MG63 (cell line): ENCODE results near the gene ZNF385B. TPM values are rescaled to one million over a fixed set of nuclear protein-coding genes. Genes with fewer than 3 reads are reported as not detected.

Source experiments
- DNase-seq: peaks from one replicate; pipeline ENCODE4 v3.0.0-alpha.2; 2020
- H3K27me3 ChIP-seq: fragments of 250-450 bp; sonication (Bioruptor Pico); 2 replicates; pipeline ENCODE4 v1.5.1; 2020; ENCODE audit warnings: mild to moderate bottlenecking, moderate library complexity
- H3K36me3 ChIP-seq: fragments of 250-450 bp; sonication (Bioruptor Pico); 2 replicates; pipeline ENCODE4 v1.5.1; 2020; ENCODE audit warnings: mild to moderate bottlenecking, moderate library complexity
- H3K4me3 ChIP-seq: fragments of 250-450 bp; sonication (Bioruptor Pico); 2 replicates; pipeline ENCODE4 v1.5.1; 2020; ENCODE audit warnings: mild to moderate bottlenecking, moderate library complexity
- H3K9me3 ChIP-seq: fragments of 250-450 bp; sonication (Bioruptor Pico); 2 replicates; pipeline ENCODE4 v1.5.1; 2020; ENCODE audit warnings: mild to moderate bottlenecking, moderate library complexity
- total RNA-seq: library from RNA; depleted of rRNA; stranded (reverse); fragments of >200 nt; shearing (Covaris generic); gene quantifications from 2 replicates; pipeline ENCODE4 v1.2.3, GENCODE V29; 2014; ENCODE audit warnings: low replicate concordance

Gene ZNF385B
- total RNA-seq, 1 experiment from 2014 or later, result not detected

DNA sequence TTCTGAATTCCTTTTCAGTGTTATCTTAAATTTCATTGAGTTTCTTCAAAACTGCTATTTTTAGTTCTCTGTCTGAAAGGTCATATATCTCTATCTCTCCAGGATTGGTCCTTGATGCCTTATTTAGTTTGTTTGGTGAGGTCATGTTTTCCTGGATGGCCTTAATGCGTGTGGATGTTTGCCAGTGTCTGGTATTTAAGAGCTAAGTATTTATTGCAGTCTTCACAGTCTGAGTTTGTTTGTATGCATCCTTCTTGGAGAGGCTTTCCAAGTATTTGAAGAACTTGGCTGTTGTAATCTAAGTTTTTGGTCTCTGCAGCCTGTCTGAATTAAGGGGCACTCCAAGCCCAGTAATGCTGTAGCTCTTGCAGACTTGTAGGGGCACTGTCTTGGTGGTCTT lies 249.3 kb downstream of the ZNF385B start:
- no peaks in the 10 kb centered on the region for H3K27me3 ChIP-seq
- H3K4me3 ChIP-seq, result no peak overlapping the region
- H3K9me3 ChIP-seq, result peaks cover 2% of the 10 kb centered on the region; the same call in 1 of the 2 replicates
- H3K36me3 ChIP-seq, result no peaks in the 10 kb centered on the region
- peak; percentile 67 for DNase-seq

DNA sequence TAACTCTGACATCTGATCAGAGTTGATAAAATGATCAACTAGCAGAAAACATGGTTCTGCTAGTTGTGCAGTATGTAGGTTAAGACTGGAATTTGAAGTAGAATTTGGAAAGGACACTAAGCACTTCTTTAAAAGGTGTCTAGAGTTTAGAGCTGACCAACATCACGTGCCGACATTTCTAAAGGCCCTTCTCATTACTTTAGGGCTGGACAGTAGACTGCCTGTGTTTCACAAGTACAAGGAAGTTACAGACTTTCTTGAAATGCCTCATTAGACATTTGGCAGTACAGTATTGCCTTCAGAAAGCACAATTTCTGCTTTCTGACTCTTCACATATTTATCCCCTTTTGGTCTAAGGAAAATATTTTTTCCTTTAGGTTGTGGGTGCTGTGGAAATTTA lies 255.3 kb downstream of the ZNF385B start:
- H3K4me3 ChIP-seq, result no peak overlapping the region
- peaks cover under 1% of the 10 kb centered on the region; the same call in 1 of the 2 replicates for H3K9me3 ChIP-seq
- no peaks in the 10 kb centered on the region for H3K36me3 ChIP-seq
- no peaks in the 10 kb centered on the region for H3K27me3 ChIP-seq
- no peak for DNase-seq

DNA sequence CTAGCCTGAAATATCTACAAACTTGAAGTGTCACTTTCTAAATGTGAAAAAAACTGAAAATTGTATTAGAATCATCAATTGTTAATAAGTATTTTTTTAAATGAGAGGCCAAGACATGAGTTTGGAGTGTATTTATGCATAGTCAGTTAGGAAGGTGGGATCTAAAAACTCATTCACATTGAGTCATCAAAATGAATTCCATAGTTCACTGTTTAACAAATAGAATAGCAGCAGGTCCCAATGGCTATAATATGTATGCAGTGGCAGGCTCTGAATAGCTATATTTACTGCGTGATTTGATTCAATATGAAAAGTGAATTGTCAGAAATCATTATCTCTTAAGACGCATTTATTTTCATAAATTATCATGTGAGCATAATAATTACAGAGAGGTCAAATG lies 256.1 kb downstream of the ZNF385B start:
- Histone ChIP-seq H3K9me3 (no peaks in the 10 kb centered on the region), H3K4me3 (no peak overlapping the region), H3K36me3 (no peaks in the 10 kb centered on the region), H3K27me3 (no peaks in the 10 kb centered on the region)
- DNase-seq, result no peak

DNA sequence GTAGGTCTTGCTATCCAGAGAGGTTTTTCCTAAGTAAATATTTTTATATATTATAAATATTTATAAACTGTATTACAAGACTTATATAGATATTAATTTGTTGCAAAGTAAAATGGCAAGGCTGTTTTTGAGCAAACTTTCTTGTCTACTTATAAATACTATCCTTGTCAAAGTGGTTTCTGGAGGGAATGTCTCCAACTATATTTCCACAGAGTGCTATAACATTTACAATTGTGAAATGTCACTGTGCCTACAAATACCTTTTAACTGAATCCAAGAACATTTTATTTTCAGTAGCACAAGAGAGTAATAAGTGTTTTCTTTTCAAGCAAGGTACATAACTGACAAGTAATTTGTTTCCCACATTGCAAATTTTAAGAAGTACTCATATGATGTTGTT lies 256.8 kb downstream of the ZNF385B start:
- Histone ChIP-seq H3K36me3 (no peaks in the 10 kb centered on the region), H3K27me3 (no peaks in the 10 kb centered on the region), H3K4me3 (no peak overlapping the region), H3K9me3 (no peaks in the 10 kb centered on the region)
- no peak for DNase-seq

DNA sequence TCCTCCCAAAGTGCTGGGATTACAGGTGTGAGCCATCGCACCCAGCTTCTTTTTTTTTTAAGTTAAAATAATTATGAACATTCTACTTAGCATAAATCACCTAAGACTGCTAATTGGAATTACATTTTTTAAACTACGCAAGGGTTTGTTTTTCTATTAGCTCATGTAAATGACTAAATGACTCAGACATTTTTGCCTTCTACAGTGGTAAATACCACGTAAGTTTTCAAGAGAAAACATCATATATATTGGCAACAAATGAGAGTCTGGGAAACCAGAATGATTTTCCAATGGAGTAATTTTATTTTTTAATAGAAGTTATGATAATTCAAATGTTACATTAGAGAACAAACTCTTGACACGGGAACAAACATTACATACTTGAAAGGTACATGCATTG lies 259.0 kb downstream of the ZNF385B start:
- Histone ChIP-seq H3K4me3 (no peak overlapping the region), H3K36me3 (no peaks in the 10 kb centered on the region), H3K9me3 (no peaks in the 10 kb centered on the region), H3K27me3 (no peaks in the 10 kb centered on the region)
- DNase-seq, result no peak

DNA sequence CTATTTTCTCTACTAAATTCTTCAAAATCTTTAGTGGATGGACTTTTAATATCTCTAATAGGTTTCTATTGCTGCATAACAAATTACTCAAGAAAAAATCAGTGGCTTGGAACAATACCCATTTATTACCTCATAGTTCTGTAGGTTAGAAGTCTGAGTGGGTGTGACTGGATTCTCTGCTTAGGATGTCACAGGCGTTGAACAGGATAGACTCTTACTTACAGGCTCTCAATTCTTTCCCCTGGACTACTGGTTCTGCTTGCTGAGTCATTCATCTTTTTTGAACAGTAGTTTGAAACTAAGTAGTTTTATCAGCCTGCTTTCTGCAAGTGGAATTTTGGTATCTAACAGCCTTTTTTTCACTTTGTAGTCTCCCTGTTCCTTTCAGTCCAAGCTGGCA lies 265.4 kb downstream of the ZNF385B start:
- H3K36me3 ChIP-seq, result no peaks in the 10 kb centered on the region
- no peak for DNase-seq
- H3K27me3 ChIP-seq, result no peaks in the 10 kb centered on the region
- H3K9me3 ChIP-seq, result no peaks in the 10 kb centered on the region
- H3K4me3 ChIP-seq, result no peak overlapping the region

DNA sequence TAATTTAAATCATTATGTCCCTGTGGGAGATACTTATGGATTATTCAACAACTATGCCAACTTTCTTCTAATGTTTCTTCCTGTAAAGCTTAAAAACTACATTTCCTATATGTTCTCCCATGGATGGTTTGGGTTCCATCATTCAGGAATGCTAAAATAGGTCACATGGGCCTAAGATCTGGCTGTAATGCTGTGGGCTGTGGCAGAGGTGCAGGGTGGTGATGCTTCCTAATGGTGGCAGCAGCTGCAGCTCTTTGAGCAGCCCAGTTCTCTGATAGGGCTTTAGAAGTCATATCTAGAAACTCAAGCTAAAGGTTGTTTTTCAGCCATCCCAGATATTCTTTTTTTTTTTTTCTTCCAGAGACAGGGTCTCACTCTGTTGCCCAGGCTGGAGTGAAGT lies 266.1 kb downstream of the ZNF385B start:
- DNase-seq, result no peak
- Histone ChIP-seq H3K9me3 (no peaks in the 10 kb centered on the region), H3K4me3 (no peak overlapping the region), H3K36me3 (no peaks in the 10 kb centered on the region), H3K27me3 (no peaks in the 10 kb centered on the region)

DNA sequence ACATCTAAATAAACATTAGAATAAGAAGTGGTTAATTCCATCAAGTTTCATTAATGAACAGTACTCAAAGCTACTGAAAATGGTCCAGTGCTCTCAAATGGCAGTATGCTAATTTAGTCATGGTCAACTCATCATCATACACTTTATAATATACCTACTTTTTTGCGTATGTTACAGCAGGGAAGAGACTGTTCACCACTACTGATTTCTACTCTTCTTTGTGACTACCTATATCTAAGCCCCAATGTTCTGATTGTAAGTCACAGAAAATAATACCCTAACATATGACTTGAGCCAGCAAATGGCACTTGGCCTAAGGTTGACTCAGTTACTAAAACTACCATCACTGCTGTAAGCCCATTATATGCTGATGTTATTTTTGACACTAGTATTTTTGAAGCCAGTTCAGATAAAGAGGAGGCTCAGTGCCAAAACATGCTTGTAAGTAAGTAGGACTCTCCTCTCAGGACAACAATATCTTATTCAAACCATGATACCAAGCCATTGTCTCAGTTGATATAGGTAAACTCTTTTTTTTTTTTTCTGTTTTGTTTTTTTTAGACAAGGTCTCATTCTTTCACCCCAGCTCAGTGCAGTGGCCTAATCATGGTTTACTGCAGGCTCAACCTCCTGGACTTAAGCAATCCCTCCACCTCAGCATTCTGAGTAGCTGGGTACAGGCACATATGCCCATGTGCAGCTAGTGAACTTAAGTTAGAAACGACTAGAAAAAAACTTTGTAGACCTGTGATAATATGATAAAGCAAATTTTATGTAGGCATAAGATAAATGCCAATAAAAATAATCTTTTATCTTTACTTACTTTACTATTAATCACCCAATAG lies 266.9 kb downstream of the ZNF385B start:
- no peak overlapping the region for H3K4me3 ChIP-seq
- no peaks in the 10 kb centered on the region for H3K9me3 ChIP-seq
- DNase-seq, result no peak
- no peaks in the 10 kb centered on the region for H3K27me3 ChIP-seq
- no peaks in the 10 kb centered on the region for H3K36me3 ChIP-seq

DNA sequence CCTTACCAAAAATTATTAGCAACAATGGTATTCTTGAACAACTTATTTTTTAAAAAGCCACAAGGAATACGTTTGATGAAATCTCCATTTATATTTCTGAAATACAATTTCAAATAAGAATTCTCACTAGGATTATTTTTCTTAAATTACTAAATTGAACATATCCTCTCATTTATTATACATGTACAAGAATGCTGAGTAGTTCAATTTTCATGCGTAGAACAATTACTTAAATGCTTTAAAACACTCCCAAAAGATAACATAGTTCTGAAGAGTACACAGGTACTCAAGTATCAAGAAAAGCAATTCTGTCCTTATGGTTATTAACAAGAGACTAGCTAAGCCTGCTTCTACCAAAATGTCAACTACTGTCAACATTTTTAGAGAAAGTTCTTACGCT lies 268.1 kb downstream of the ZNF385B start:
- Histone ChIP-seq H3K36me3 (no peaks in the 10 kb centered on the region), H3K27me3 (no peaks in the 10 kb centered on the region), H3K4me3 (no peak overlapping the region), H3K9me3 (no peaks in the 10 kb centered on the region)
- DNase-seq, result no peak

DNA sequence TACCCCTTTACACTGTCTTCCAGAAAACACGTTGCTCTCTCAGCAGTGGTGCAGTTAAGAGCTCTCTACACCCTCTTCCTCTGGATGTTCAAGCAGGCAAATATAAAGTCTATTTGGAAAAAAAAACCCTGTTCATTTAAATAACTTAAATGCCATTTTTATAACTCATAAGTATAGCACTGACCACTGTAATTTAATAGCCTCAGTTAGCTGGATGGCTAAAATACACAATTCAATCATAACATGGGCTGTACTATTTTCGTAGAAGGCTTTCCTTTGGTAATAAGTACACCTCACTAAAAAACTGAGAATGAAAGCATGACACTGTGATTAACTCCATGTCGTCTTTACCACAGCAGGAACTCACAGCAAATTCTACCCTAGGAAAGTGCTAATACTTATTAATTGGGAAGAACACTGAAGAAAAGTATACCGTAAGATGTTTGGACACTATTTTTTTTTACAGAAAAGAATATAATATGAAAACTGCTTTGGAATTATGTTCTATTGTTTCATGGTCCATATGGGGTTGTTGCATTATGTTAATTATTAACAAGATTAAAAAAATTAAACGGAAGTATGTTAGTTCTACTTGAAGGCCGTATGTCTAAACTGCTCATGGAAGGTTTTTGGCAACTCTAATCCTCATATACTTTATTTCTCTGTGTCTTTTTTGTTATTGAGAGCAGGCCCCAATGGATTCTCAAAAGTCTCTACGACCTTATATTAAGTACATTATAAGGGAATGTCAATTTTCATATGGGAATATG lies 269.1 kb downstream of the ZNF385B start:
- no peaks in the 10 kb centered on the region for H3K36me3 ChIP-seq
- H3K9me3 ChIP-seq, result no peaks in the 10 kb centered on the region
- H3K27me3 ChIP-seq, result no peaks in the 10 kb centered on the region
- no peak for DNase-seq
- no peak overlapping the region for H3K4me3 ChIP-seq

DNA sequence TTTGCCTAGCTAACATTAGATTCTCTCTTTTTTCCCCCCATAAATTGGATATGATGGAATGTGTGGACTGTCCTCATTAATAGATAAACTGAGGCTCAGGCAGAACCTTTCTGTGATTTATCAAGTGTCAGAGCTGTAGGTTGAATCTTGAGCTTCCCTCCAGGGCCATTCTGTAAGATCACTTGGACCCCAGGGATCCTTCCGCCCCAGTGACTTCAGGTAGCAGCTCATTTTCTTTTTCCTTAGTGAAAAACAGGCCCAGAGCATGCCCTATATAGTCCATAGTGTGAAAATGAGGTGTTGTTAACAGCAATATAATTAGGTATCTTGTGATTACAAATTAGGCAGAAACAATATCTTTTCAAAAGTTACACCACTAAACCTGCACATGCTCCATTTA lies 269.7 kb downstream of the ZNF385B start:
- no peak for DNase-seq
- H3K36me3 ChIP-seq, result no peaks in the 10 kb centered on the region
- no peak overlapping the region for H3K4me3 ChIP-seq
- no peaks in the 10 kb centered on the region for H3K9me3 ChIP-seq
- H3K27me3 ChIP-seq, result no peaks in the 10 kb centered on the region

DNA sequence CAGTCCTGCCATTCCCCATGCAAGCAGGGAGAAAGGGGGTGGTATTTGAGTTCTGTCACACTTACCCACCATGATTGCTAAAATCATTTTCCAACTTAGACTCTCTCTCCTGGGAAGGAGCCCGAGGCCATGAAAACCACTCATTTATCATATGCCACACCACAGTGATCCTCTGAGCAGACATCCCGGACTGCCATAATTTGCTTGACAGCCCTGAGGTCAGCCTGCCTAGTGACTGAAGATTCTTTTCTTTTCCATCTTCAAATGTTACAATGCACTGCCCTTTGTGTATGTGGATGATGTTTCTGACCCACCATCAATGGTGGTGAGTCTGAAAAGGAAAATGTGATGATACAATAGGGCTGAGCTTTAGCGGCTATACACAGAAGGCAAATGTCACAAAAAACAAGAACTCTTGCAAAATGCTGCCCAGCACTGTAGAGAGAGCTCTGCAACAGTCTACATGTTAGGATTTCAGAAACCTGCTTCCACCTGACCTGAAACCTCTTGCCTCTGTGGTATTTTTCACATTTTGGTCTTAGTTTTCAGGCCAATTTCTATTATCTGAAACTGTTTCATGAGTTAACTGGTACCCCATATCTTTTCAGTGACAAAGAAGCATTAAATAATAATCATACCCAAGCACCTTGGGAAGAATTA lies 272.8 kb downstream of the ZNF385B start:
- Histone ChIP-seq H3K9me3 (no peaks in the 10 kb centered on the region), H3K27me3 (no peaks in the 10 kb centered on the region), H3K4me3 (no peak overlapping the region), H3K36me3 (no peaks in the 10 kb centered on the region)
- no peak for DNase-seq

DNA sequence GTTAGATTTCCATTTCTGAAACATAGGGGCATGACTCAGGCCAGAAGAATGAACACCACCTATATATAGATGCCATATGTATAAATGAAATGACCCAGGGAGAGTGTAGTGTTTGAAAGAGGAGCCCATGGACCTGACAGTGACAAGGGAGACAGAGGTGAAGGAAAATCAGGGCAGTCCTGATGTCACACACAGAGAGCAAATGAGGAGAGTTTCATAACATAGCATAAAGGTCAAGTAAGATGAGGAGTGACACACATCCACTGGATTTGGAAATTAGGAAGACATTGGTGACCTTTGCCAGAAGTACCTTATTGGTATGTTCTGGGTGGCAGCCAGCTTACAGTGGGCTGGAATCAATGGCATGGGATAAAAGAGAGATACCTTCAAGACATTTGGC lies 276.7 kb downstream of the ZNF385B start:
- Histone ChIP-seq H3K4me3 (no peak overlapping the region), H3K36me3 (no peaks in the 10 kb centered on the region)
- DNase-seq, result no peak

DNA sequence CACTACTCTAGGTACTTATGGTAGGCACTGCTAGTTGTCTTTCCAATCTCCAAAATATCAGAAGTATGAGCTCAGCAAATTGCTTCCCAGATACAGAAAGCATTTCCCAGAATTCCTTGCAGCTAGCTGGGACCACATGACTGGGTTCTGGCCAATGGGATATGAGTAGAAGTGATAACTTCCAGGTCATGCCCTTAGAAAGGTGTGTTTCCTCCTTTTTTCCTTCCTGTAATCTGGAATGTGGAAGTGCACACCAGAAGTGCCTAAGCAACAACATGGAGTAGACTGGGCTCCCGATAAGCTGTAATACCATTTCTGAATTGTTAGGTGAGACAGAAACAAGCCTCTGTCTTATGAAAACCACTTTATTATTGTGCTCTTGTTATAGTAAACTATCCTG lies 279.8 kb downstream of the ZNF385B start:
- DNase-seq, result no peak
- Histone ChIP-seq H3K27me3 (no peaks in the 10 kb centered on the region), H3K4me3 (no peak overlapping the region), H3K36me3 (no peaks in the 10 kb centered on the region), H3K9me3 (no peaks in the 10 kb centered on the region)

More for the DNA sequence above, 276.7 kb downstream of the ZNF385B start:
- H3K27me3 ChIP-seq, result no peaks in the 10 kb centered on the region
- H3K9me3 ChIP-seq, result no peaks in the 10 kb centered on the region

DNA sequence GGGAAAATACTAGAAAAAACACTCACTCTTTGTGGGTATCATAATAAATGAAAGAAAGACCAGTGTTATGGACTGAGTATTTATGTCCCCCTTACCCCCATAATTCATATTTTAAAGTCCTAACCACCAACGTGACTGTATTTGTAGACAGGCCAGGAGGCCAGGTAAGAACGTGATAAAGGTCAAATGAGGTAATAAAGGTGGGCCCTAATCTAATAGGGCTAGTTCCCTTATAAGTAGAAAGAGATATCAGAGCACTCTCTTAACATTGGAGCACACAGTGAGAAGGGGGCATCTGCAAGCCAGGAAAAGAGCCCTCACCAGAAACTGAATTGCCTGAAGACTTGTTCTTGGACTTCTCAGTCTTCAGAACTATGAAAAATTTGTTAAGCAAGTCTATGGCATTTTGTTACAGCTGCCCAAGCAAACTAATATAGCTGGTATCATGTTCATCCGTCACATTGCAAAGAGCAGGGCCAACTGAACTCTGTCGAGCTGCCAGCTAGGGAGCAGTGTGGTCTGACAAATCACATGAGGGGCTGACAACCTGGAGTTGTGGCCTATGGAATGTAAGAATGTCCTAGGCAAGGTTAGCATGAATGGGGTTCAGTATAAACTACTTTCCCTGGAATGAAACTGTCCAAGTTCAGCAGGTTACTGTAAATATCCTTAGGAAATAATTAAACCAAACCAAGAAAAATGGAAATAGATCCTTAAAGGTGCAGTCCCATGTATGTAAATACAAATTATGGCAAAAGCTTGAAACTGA lies 280.9 kb downstream of the ZNF385B start:
- no peak overlapping the region for H3K4me3 ChIP-seq
- DNase-seq, result no peak
- no peaks in the 10 kb centered on the region for H3K36me3 ChIP-seq
- H3K27me3 ChIP-seq, result no peaks in the 10 kb centered on the region
- H3K9me3 ChIP-seq, result no peaks in the 10 kb centered on the region

DNA sequence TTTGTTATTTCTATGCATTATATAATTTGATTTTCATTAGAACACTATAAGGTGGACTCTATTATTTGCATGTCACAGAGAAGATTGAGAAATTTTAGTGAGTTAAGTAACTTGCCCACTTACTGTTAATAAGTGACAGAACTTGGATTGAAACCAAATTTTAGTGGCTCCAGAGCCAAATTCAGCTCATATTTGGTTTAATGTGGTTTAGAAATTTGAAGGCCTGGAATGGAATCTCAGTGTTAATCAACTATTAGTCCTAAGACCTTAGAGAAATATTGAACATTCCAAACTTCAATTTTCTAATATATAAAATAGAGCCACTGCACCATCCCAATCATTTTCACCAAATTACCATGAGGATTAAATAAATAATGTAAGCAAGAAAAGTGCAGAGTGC lies 281.6 kb downstream of the ZNF385B start:
- H3K27me3 ChIP-seq, result no peaks in the 10 kb centered on the region
- no peaks in the 10 kb centered on the region for H3K36me3 ChIP-seq
- no peak overlapping the region for H3K4me3 ChIP-seq
- DNase-seq, result no peak
- no peaks in the 10 kb centered on the region for H3K9me3 ChIP-seq
